IMR-90 (cell line): ENCODE data around the gene MAST3. TPM values are rescaled to one million over a fixed set of nuclear protein-coding genes. Genes with fewer than 3 reads are reported as not detected.

ENCODE experiments used
- ATAC-seq: fragments of 200-7000 bp; cut with Tn5 transposase; 2 replicates; pipeline ENCODE4 v1.9.1; 2020; ENCODE audit warnings: low read depth, mild to moderate bottlenecking, moderate library complexity
- Bru-seq: library from RNA; stranded (reverse); fragments of 400-500 nt; gene quantifications from one replicate; lab custom pipeline; 2021; lab: Mats Ljungman, UMichigan
- BruChase-seq, 2 experiments: library from RNA; stranded (reverse); fragments of 400-500 nt; gene quantifications; one replicate each; lab custom pipeline; 2021; lab: Mats Ljungman, UMichigan
- BruUV-seq: library from RNA; stranded (reverse); fragments of 400-500 nt; replicated peaks from 2 replicates; lab custom pipeline; 2021; lab: Mats Ljungman, UMichigan
- CTCF ChIA-PET: fragments of 300-600 bp; formaldehyde crosslinking; extraction: SDS; loops from one replicate; lab custom pipeline; 2021; ENCODE audit warnings: antibody characterized with exemption; lab: Yijun Ruan, JAX
- POLR2A ChIA-PET: fragments of 300-600 bp; sonication (Branson Sonifier 250); formaldehyde crosslinking; loops from one replicate; lab custom pipeline; 2022; ENCODE audit warnings: antibody characterized with exemption; ENCODE audit not compliant: unreplicated experiment; lab: Charles Lee
- DNase-seq: peaks from one replicate; pipeline ENCODE4 v3.0.0; 2013
- H2AFZ ChIP-seq: replicated peaks from 2 replicates; pipeline ENCODE3; 2013; ENCODE audit warnings: low read length, mild to moderate bottlenecking; ENCODE audit not compliant: poor library complexity
- H2AK5ac ChIP-seq: 2 replicates; pipeline ENCODE4 v1.6.1; 2013; ENCODE audit warnings: low read depth, low read length, inconsistent platforms
- H2AK9ac ChIP-seq: replicated peaks from 2 replicates; pipeline ENCODE3; 2013; ENCODE audit warnings: mild to moderate bottlenecking, low read depth, low read length, moderate library complexity; ENCODE audit not compliant: poor library complexity
- H2BK120ac ChIP-seq: 2 replicates; pipeline ENCODE4 v1.6.1; 2013; ENCODE audit warnings: low read depth, low read length, inconsistent platforms
- H2BK15ac ChIP-seq: 3 replicates; pipeline ENCODE4 v1.6.1; 2013; ENCODE audit warnings: low read depth, low read length, inconsistent platforms
- H2BK20ac ChIP-seq: 2 replicates; pipeline ENCODE4 v1.6.1; 2013; ENCODE audit warnings: low read depth, mild to moderate bottlenecking, inconsistent platforms, low read length, moderate library complexity
- H2BK5ac ChIP-seq: 2 replicates; pipeline ENCODE4 v1.6.1; 2013; ENCODE audit warnings: mild to moderate bottlenecking, low read depth, low read length, inconsistent platforms; ENCODE audit not compliant: poor library complexity, severe bottlenecking
- H3K14ac ChIP-seq: replicated peaks from 2 replicates; pipeline ENCODE4 v1.6.1; 2013; ENCODE audit warnings: low read depth, low read length, inconsistent platforms
- H3K18ac ChIP-seq: 2 replicates; pipeline ENCODE4 v1.6.1; 2013; ENCODE audit warnings: low read depth, low read length, control low read depth
- H3K23ac ChIP-seq: 2 replicates; pipeline ENCODE4 v1.6.1; 2013; ENCODE audit warnings: low read depth, low read length, inconsistent platforms
- H3K27ac ChIP-seq: 2 replicates; pipeline ENCODE4 v1.5.1; 2013; ENCODE audit warnings: mild to moderate bottlenecking, control low read depth, low read length; ENCODE audit not compliant: insufficient read depth
- H3K27me3 ChIP-seq: 2 replicates; pipeline ENCODE4 v1.6.1; 2013; ENCODE audit warnings: low read length; ENCODE audit not compliant: control insufficient read depth, insufficient read depth
- H3K36me3 ChIP-seq: 2 replicates; pipeline ENCODE4 v1.6.1; 2013; ENCODE audit warnings: low read length, mixed read lengths; ENCODE audit not compliant: control insufficient read depth, insufficient read depth
- H3K4ac ChIP-seq: 2 replicates; pipeline ENCODE4 v1.6.1; 2013; ENCODE audit warnings: low read depth, low read length, inconsistent platforms
- H3K4me1 ChIP-seq: 2 replicates; pipeline ENCODE4 v1.6.1; 2013; ENCODE audit warnings: low read length, mixed read lengths; ENCODE audit not compliant: control insufficient read depth, insufficient read depth
- H3K4me2 ChIP-seq: 2 replicates; pipeline ENCODE4 v1.6.1; 2013; ENCODE audit warnings: low read depth, mild to moderate bottlenecking, control low read depth, low read length, moderate library complexity
- H3K4me3 ChIP-seq: 2 replicates; pipeline ENCODE4 v1.5.1; 2013; ENCODE audit warnings: low read depth, mild to moderate bottlenecking, control low read depth, low read length, moderate library complexity; ENCODE audit not compliant: insufficient read depth
- H3K56ac ChIP-seq: 2 replicates; pipeline ENCODE4 v1.6.1; 2013; ENCODE audit warnings: low read length, inconsistent platforms; ENCODE audit not compliant: insufficient read depth; ENCODE audit errors: extremely low read depth
- H3K79me1 ChIP-seq, 2 experiments: 2 replicates each; pipeline ENCODE4 v1.6.1; 2013; ENCODE audit warnings: low read length in 2 of 2, inconsistent platforms in 1 of 2, low read depth in 1 of 2
- H3K9ac ChIP-seq: 2 replicates; pipeline ENCODE4 v1.6.1; 2013; ENCODE audit warnings: low read depth, low read length, control low read depth
- H3K9me1 ChIP-seq: 2 replicates; pipeline ENCODE4 v1.6.1; 2013; ENCODE audit warnings: low read length, inconsistent platforms; ENCODE audit not compliant: insufficient read depth
- H3K9me3 ChIP-seq: 2 replicates; pipeline ENCODE4 v1.6.1; 2013; ENCODE audit warnings: low read length; ENCODE audit not compliant: control insufficient read depth, insufficient read depth
- H4K20me1 ChIP-seq: 2 replicates; pipeline ENCODE4 v1.6.1; 2013; ENCODE audit warnings: low read length, inconsistent platforms; ENCODE audit not compliant: insufficient read depth
- H4K5ac ChIP-seq: 2 replicates; pipeline ENCODE4 v1.6.1; 2013; ENCODE audit warnings: mild to moderate bottlenecking, low read depth, low read length, control low read depth
- H4K8ac ChIP-seq, 2 experiments: 2 replicates each; pipeline ENCODE4 v1.6.1; 2013; ENCODE audit warnings: low read depth in 2 of 2, low read length in 2 of 2, control low read depth in 1 of 2, inconsistent platforms in 1 of 2
- H4K91ac ChIP-seq: 2 replicates; pipeline ENCODE4 v1.6.1; 2013; ENCODE audit warnings: low read depth, low read length, inconsistent platforms; ENCODE audit not compliant: insufficient read depth
- MAZ ChIP-seq: IDR thresholded peaks from 2 replicates; pipeline ENCODE4 v1.6.1; 2012; ENCODE audit warnings: low read depth, mild to moderate bottlenecking, low read length, improper control_type of control experiment, moderate library complexity, borderline replicate concordance
- POLR2A ChIP-seq: IDR thresholded peaks from 2 replicates; pipeline ENCODE4 v1.6.1; 2012; ENCODE audit warnings: mild to moderate bottlenecking, low read depth, low read length
- WGBS, 2 experiments: methylation state at CpG; one replicate each; pipeline versions ENCODE4 v1.1.5 to v1.1.7; 2013; ENCODE audit warnings: missing lambda C conversion rate in 2 of 2; ENCODE audit not compliant: insufficient read length in 1 of 2; ENCODE audit errors: extremely low coverage in 2 of 2; 5-methylcytosine and 5-hydroxymethylcytosine counted together
- dilution Hi-C: fragments of 300-500 bp; cut with HindIII; formaldehyde crosslinking; loops from one replicate; pipeline ENCODE4 v1.14.3; 2018; ENCODE audit warnings: low sequenced_read_pairs; ENCODE audit not compliant: unreplicated experiment
- in situ Hi-C: fragments of 300-500 bp; cut with MboI; formaldehyde crosslinking; loops from 3 replicates; pipeline ENCODE4 v1.14.3; 2019; ENCODE audit warnings: low sequenced_read_pairs, inconsistent platforms, mixed read lengths
- intact Hi-C: fragments of 100-400 bp; cut with micrococcal nuclease; formaldehyde crosslinking; loops from 2 replicates; pipeline ENCODE4 v1.10.0; 2022
- long read RNA-seq: library from polyadenylated mRNA; unstranded; transcript quantifications from one replicate; pipeline ENCODE4 v2.0.0, GENCODE V29; 2021; ENCODE audit not compliant: unreplicated experiment
- polyA plus RNA-seq, 3 experiments: library from polyadenylated mRNA; depleted of rRNA; stranded (reverse); fragments of >200 nt; gene quantifications; 2 replicates each; pipeline ENCODE4 v1.2.3, GENCODE V29; 2012; ENCODE audit warnings: low replicate concordance in 1 of 3
- total RNA-seq: library from RNA; depleted of rRNA; stranded (reverse); fragments of >200 nt; gene quantifications from 2 replicates; pipeline ENCODE4 v1.2.3, GENCODE V29; 2012; rRNA removed
- TF ChIP-seq, protein P1 (sequence below): fragments of 150-350 bp; IDR thresholded peaks from 2 replicates; pipeline ENCODE4 v1.6.1; 2017; ENCODE audit warnings: mild to moderate bottlenecking, antibody characterized with exemption, low read length, low read depth

Gene MAST3
- total RNA-seq: 1.3 and 1.4 TPM in 2 replicates
- 3.9 and 4.3 TPM in 2 replicates for polyA plus RNA-seq (2012; rRNA removed)
- 2.5 and 4.0 TPM in 2 replicates for polyA plus RNA-seq (2012; cell fraction: cytosol; rRNA removed)
- polyA plus RNA-seq (2012; cell fraction: nucleus; rRNA removed; ENCODE audit: low replicate concordance): 12.9 and 21.9 TPM in 2 replicates
- percentile 54 among the genes with signal in this experiment for Bru-seq, nascent RNA
- percentile 62 among the genes with signal in this experiment for BruChase-seq, experiment 1, labeled RNA remaining after a 6-hour chase
- percentile 60 among the genes with signal in this experiment for BruChase-seq, experiment 2, labeled RNA remaining after a 2-hour chase
- long read RNA-seq, partial matches to known transcripts: 2 of 14 reads
- long read RNA-seq, other reads (novel, unspliced or antisense): 12 of 14 reads

GRCh38 chr19:18097217-18097992, at the start of gene MAST3:
Gene MAST3 (plus strand): TSS chr19:18097778. CDS start chr19:18097793, 15 bp downstream.
- H3K9me3 ChIP-seq: no peaks in the 10 kb centered on the region
- H3K9ac ChIP-seq: peak within 1 kb of the TSS; percentile 50
- H3K79me1 ChIP-seq: no peaks in the 10 kb centered on the region
- intact Hi-C loops: no loop called here
- H2AK5ac ChIP-seq: no peak within 1 kb of the TSS
- peak; percentile 99 for ATAC-seq
- no TSS peak for BruUV-seq
- TF ChIP-seq, protein P1, sequence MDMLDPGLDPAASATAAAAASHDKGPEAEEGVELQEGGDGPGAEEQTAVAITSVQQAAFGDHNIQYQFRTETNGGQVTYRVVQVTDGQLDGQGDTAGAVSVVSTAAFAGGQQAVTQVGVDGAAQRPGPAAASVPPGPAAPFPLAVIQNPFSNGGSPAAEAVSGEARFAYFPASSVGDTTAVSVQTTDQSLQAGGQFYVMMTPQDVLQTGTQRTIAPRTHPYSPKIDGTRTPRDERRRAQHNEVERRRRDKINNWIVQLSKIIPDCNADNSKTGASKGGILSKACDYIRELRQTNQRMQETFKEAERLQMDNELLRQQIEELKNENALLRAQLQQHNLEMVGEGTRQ: peak; percentile 82
- TF ChIP-seq POLR2A (no peak), MAZ (peak; percentile 45; the same call in 1 of the 2 replicates)
- no peak within 1 kb of the TSS for H4K5ac ChIP-seq
- H3K4me1 ChIP-seq: peaks cover 8% of the 10 kb centered on the region; the same call in 1 of the 2 replicates
- POLR2A ChIA-PET: interaction anchor here (0.6 kb wide), 1 partner anchor 120 kb away, joined by 3 read pairs; no protein-coding TSS in a partner anchor
- H4K91ac ChIP-seq: no peak within 1 kb of the TSS
- peak within 1 kb of the TSS; percentile 82 for H2AFZ ChIP-seq
- 35% methylated on average over 11 of the region's 54 CpGs; no CpG with 5 or more reads in 1 of the 2 experiments for WGBS, 2 experiments
- H3K4me2 ChIP-seq: peak within 1 kb of the TSS; percentile 82
- H2BK120ac ChIP-seq: no peak within 1 kb of the TSS
- H3K9me1 ChIP-seq: no peaks in the 10 kb centered on the region
- CTCF ChIA-PET: no interaction called here
- H3K23ac ChIP-seq: peak within 1 kb of the TSS; percentile 59
- peaks cover 17% of the 10 kb centered on the region for H3K27me3 ChIP-seq
- no peak within 1 kb of the TSS for H2BK5ac ChIP-seq
- no peak within 1 kb of the TSS for H3K27ac ChIP-seq
- in situ Hi-C loops: no loop called here
- peak within 1 kb of the TSS; percentile 42 for H3K4me3 ChIP-seq
- H4K20me1 ChIP-seq: no peaks in the 10 kb centered on the region
- dilution Hi-C loops: no loop called here
- H3K14ac ChIP-seq: no peak within 1 kb of the TSS
- H3K36me3 ChIP-seq: no peaks in the 10 kb centered on the region
- H4K8ac ChIP-seq: peak within 1 kb of the TSS; percentile 13 to 42; a peak in 2 of 4 replicates
- peak within 1 kb of the TSS; percentile 79 for H2AK9ac ChIP-seq
- no peak within 1 kb of the TSS for H2BK20ac ChIP-seq
- DNase-seq: peak; percentile 67
- no peak within 1 kb of the TSS for H2BK15ac ChIP-seq
- H3K18ac ChIP-seq: no peak within 1 kb of the TSS
- 0 out of 2 replicates have a peak within 1 kb of the TSS, but pooled peaks have one; percentile 10 for H3K4ac ChIP-seq
- no peak within 1 kb of the TSS for H3K56ac ChIP-seq
